ENCODE results near the gene AKAP5.

Gene AKAP5

DNA sequence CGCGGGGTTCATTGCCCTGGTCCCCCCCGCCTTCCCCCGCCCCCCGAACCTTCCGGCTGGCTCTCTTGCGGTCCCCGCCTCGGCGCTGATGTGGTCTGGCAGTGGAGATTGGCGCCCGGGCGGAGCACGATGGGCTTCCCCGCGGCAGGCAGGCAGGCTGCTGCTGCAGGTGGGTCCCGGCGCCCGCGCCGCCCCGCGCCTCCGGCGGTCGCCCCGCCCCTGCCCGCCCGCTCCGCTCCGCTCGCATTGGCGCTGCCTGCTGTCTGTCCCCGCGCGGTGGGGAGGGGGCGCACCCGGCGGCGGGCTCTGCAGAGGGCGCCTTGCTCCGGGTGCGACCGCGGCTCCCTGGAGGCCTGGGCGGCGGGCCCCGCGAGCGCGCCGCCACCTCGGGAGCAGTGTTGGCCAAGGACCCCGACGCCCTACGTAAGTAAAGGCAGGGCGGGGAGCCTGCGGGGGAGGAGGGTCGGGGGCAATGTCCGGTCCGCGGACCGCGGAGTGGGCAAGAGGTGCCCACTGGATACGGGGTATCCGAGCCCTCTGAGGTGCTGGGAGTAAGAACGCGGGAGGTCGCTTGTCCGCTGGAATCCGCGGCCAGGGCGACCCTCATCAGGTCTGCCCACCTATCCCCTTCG, at the start of gene AKAP5:
Gene AKAP5, plus strand, starts transcription at position 309 of the 632 bp plus-strand sequence. CDS start 2,896 bp downstream, outside the sequence.
- in situ Hi-C loops (cut with HindIII; ENCODE audit: low pct_ligation_motif_present, low pct_unique_long_range_greater_than_20kb, low sequenced_read_pairs) = no loop called here
- peak; percentile 62 for DNase-seq

- DNase-seq = no peak
- in situ Hi-C loops (cut with HindIII; ENCODE audit: low pct_ligation_motif_present, low pct_unique_long_range_greater_than_20kb, low sequenced_read_pairs) = no loop called here
These were observed 48.9 kb upstream of the AKAP5 start for GRCh38 chr14:64416348-64416932.

- no peak for DNase-seq
- in situ Hi-C loops (cut with HindIII; ENCODE audit: low pct_ligation_motif_present, low pct_unique_long_range_greater_than_20kb, low sequenced_read_pairs) = no loop called here
These were observed 48.1 kb upstream of the AKAP5 start for GRCh38 chr14:64417055-64417770.

GRCh38 chr14:64417771-64418125, 47.6 kb upstream of the AKAP5 start:
- no peak for DNase-seq
- in situ Hi-C loops (cut with HindIII; ENCODE audit: low pct_ligation_motif_present, low pct_unique_long_range_greater_than_20kb, low sequenced_read_pairs) = no loop called here

DNA sequence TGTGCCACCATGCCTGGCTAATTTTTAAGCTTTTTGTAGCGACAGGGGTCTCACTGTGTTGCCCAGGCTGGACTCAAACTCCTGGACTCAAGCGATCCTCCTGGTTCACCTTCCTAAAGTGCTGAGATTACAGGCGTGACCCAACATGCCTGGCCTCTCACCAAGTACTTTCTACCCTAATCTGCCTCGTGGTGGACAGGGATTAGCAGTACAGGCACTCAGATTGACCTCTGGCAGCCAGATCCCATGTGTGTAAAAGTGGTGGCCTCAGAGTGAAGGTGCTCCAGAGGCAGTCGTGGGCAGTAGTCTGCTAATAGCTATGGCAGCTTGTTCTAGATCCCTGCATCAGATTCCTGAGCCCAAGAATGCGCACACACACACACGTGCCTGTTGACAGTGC, 46.3 kb upstream of the AKAP5 start:
- DNase-seq = no peak
- in situ Hi-C loops (cut with HindIII; ENCODE audit: low pct_ligation_motif_present, low pct_unique_long_range_greater_than_20kb, low sequenced_read_pairs) = no loop called here

DNA sequence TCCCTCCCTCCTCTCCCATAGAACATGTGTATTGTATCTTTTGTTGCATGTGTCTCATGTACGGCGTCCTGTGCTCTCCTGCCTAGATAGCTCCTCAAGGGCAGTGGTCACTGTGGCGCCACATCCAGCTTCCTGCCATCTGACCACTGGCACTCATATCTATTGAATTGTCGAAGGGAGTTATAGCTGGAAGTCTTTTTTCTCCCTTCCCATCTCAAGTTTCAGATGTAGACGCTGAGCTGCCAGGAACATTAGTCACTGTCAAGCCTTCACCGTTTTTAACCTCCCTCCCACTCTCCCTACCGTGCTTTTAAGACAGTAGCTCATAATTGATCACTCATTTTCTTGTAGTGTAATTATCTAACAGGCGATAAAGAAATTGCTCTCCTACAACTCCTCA, 44.1 kb upstream of the AKAP5 start:
- in situ Hi-C loops (cut with HindIII; ENCODE audit: low pct_ligation_motif_present, low pct_unique_long_range_greater_than_20kb, low sequenced_read_pairs) = no loop called here
- DNase-seq = no peak

- DNase-seq = no peak
- in situ Hi-C loops (cut with HindIII; ENCODE audit: low pct_ligation_motif_present, low pct_unique_long_range_greater_than_20kb, low sequenced_read_pairs) = no loop called here
These were observed 43.3 kb upstream of the AKAP5 start for GRCh38 chr14:64422005-64422404.

DNA sequence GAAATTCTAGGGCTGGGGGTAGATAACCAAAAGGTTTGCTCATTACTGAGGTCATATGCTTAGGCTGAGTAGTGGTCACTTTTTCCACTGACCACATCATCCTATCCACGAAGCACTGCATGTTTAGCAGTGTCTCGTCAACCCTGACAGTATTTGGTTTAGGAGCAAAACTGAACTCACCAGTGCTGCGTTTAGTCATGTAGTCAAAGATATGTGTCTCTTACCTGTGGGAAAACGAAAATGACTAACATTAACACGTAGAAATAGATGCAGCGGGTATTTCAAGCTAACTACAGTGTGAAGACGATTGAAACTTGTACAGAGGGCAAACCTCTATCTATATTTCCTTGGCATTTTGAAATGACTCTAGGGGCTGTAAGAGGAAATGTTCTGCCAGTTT, 42.5 kb upstream of the AKAP5 start:
- no peak for DNase-seq
- in situ Hi-C loops (cut with HindIII; ENCODE audit: low pct_ligation_motif_present, low pct_unique_long_range_greater_than_20kb, low sequenced_read_pairs) = no loop called here

- in situ Hi-C loops (cut with HindIII; ENCODE audit: low pct_ligation_motif_present, low pct_unique_long_range_greater_than_20kb, low sequenced_read_pairs) = no loop called here
- no peak for DNase-seq
These were observed 41.3 kb upstream of the AKAP5 start for GRCh38 chr14:64423987-64424386.

GRCh38 chr14:64434528-64434927, 30.8 kb upstream of the AKAP5 start:
- in situ Hi-C loops (cut with HindIII; ENCODE audit: low pct_ligation_motif_present, low pct_unique_long_range_greater_than_20kb, low sequenced_read_pairs) = no loop called here
- no peak for DNase-seq

- peak; percentile 96 for DNase-seq
- in situ Hi-C loops (cut with HindIII; ENCODE audit: low pct_ligation_motif_present, low pct_unique_long_range_greater_than_20kb, low sequenced_read_pairs) = no loop called here
These were observed 27.0 kb upstream of the AKAP5 start for GRCh38 chr14:64438181-64438841.

- in situ Hi-C loops (cut with HindIII; ENCODE audit: low pct_ligation_motif_present, low pct_unique_long_range_greater_than_20kb, low sequenced_read_pairs) = no loop called here
- no peak for DNase-seq
These were observed 26.2 kb upstream of the AKAP5 start for GRCh38 chr14:64439141-64439540.

DNA sequence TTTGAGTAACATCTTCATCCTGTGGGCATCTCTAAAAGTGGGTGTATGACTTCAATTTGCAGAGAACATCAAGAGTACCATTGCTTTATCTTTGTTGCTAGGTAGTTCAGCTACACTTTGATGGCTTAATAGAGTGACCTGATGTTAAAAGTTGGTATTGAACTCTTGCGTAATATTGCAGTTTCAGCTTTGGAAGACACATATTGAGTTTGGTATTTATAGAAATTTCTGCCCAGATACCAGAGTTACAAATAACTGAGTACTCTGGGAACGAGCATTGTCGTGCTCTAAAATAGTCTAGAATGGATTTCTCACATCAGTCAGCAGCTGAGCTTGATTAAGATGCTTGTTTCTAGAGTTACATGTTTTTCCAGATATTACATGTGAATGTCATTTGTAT, 24.8 kb upstream of the AKAP5 start:
- no peak for DNase-seq
- in situ Hi-C loops (cut with HindIII; ENCODE audit: low pct_ligation_motif_present, low pct_unique_long_range_greater_than_20kb, low sequenced_read_pairs) = no loop called here

GRCh38 chr14:64442300-64442988, 22.9 kb upstream of the AKAP5 start:
- DNase-seq = no peak
- in situ Hi-C loops (cut with HindIII; ENCODE audit: low pct_ligation_motif_present, low pct_unique_long_range_greater_than_20kb, low sequenced_read_pairs) = no loop called here

GRCh38 chr14:64444140-64444539, 21.2 kb upstream of the AKAP5 start:
- no peak for DNase-seq
- in situ Hi-C loops (cut with HindIII; ENCODE audit: low pct_ligation_motif_present, low pct_unique_long_range_greater_than_20kb, low sequenced_read_pairs) = no loop called here

DNA sequence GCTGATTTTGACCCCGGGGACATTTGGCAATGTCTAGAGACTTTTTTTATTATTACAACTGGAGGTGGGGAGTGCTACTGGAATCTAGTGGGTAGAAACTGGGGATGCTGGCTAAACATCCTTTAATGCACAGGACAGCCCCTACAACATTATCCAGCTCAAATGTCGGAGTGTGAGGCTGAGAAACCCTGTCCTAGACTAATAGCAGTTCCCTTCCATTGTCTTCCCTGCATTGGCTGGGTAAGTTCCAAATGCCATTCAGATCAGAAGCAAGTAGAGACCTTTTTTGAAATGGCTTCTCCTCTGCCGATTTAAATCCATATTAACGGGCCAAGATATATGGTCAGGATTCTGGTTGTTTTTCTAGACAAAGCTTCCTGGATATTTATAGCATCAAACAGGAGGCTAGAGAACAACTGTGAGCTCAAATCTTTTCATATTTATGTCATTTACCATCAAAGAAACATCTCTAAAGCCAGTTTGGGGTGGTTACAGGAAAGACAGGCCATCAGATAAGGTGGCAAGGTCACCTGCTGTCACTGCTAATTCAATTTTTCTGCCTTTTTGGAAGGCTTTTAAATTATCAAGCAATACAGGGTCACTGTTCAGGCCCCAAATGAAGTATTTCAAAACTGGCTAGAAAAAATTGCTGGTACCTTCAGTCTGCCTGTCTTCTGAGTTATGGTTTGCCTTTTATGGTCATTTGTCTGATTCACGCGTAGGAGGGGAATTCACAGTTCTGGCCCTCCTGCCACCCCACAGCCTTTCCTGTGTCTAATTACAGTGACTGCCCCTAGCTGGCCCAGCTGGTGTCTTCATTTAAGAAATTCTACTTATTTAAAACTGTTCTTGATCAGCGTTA, 20.1 kb upstream of the AKAP5 start:
- in situ Hi-C loops (cut with HindIII; ENCODE audit: low pct_ligation_motif_present, low pct_unique_long_range_greater_than_20kb, low sequenced_read_pairs) = no loop called here

DNA sequence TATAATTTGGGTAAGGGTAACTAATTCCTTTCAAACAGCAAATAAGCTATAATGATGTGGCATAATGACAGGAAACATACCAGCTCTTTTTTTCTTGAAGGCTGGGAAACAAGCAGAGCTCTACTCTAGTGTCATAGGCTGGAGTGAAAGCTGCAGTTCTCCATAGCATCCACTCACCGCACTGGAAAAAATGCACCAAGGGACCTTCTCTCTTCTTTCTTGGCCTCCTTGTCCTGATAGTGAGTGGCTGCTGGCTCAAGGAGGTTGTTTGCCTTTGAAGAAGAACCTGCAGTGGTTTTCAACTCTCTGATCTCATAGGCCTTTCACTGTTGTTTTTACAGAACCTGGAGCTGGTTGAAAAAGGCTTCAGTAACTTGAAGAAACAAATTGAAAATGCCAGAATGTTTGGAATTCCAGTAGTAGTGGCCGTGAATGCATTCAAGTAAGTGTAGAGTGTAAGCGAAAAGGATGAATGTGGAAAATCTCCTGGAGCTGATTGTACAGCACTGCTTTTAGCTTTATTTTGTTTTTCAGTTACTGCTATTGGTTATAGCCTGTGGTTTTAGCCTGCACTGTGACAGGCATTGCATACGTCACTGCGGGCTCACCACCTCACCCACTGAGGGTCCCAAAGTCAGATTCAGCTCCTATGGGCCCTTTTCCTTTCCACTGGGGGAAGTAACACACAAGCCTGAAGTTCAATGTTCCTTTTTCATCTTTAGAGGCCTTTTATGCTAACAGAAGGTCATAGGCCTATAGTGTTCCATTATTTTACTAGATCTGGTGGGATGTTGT, 17.2 kb upstream of the AKAP5 start:
- in situ Hi-C loops (cut with HindIII; ENCODE audit: low pct_ligation_motif_present, low pct_unique_long_range_greater_than_20kb, low sequenced_read_pairs) = no loop called here
- no peak for DNase-seq

More for the DNA sequence above, 20.1 kb upstream of the AKAP5 start:
- peak; percentile 42 for DNase-seq

All from ACHN (cell line).